Activated naive CD4-positive, alpha-beta T cell (primary cell): Measurements from ENCODE around the gene LRRC45.
A peak's percentile ranks its signal among the peaks of the same experiment; 100 is the strongest.

Source experiments
- DNase-seq, 4 experiments: peaks; one replicate each; lab custom pipeline; 2025; lab: John Stamatoyannopoulos, UW

Gene LRRC45

DNA sequence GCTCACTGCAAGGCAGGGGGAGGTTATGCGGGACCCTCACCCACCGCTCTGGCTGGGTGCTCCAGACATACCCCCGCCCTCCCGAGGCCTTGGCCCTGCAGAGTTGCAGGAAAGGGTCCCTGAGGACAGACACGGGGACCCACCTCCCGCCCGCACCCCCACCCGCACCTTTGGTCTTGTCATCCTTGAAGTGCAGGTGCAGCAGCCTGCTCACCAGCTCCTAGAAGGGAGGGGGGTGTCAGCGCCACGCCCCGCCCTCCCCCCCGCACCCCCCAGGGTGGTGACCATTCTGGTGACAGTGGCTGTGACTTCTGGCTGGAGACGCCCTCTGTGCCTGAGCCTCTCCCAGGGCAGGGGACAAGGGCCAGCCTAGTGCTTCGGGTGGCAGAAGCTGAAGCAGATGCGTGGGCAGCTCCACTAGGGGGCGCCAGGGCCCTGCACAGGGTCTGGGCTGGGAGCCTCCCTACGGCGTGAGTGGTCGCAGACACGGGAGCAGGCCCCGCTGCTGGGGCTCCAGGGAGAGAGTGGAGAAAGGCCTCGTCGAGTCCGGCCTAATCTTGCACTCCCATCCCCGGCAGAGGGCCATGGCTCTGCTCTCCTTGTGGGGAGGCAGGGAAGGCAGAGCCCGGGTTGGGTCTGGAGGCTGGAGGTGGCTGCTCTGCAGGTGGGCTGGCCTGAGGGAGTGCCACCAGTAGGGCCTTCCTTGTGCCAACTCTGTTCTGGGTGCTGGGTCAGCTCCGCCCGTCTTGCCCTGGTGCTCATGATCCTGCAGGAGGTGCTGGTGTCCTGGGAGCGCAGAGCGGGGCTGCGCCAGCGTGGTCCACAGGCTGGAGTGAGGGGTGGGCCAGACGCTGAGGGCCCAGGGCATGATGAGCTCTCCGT lies 3.2 kb upstream of the LRRC45 start:
- DNase-seq, result peak; percentile 37 to 55 (median 44)

DNA sequence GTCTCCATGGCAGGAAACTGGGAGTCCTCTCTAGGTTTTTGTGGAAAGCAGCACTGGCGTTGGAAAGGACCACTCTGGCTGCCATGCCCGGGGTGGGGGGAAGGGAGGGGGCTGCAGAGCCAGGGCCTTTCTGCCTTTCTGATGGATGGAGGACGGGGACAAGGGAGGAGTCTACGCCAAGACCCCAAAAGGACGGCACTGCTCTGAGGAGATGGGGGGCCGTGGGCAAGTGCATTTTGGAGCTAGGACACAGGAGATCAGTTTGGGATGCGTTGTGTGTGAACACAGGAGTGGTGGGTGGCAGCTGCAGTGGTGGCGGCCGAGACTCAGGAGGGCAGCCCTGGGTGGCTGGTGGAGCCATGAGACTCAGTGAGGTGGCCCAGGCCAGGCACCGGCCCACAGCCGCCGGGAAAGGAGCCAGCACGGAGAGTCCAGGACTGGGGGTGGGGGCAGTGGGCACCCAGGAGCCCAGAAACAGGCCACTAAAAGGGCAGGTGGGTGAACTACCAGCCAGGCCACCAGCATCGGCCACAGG lies 2.5 kb upstream of the LRRC45 start:
- no peak for DNase-seq

DNA sequence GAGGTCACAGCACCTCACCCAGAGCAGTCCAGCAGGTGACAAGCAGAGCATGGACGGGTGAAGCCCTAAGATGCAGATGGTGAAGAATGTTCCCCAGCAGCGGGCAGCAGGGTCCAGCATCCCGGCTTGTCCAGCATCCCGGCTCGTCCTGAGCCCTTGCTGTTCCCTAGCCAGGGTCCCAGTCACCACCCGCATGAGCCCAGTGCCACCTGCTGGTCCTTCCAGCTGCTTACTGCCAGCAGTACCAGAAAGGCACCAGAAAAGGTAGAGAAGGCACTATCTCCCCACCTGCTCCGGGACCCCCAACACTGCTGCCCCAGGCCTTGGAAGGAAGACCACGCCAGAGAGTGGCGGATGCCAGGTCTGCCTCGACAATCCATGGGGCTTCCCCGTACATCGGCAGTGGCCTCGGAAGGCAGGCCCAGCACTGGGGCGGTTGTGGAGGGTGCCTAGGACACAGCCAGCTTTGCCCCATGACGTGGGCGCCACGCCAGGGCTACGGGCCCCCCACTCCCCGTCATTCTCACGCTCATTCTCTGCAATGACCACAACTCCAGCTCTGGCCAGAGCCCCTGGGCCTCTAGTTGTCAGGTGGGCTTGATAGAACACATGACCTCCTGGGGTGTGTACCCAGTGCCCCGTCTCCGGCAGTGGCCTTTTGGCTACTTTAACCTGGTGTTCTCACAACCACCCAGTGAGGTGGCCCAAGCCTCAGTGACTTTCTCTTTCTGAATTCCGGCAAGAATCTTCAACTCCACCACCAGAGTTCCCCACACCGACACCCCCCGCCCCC lies 1.8 kb upstream of the LRRC45 start:
- peak in 2 of 4 experiments; percentile 26 to 47 for DNase-seq

DNA sequence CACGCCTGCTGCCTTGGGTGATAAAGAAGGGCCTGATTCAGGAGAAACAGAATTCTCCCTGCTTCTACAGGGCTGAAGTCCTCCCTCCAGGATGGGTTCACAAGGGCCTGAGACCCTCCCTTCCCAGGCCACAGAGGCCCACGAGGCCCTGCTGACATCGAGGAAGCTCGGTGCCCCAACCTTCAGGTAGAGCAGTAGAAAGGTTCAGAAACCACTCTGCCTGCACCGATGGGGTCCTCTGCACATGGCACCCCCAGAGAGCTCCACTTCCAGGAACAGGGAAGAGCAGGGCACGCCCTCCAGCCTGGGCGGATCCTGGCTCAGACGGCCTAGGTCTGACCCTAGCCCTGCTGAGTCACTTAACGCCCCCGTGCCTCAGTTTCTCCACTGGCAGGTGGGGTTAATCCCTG lies 1.2 kb upstream of the LRRC45 start:
- DNase-seq, result no peak

DNA sequence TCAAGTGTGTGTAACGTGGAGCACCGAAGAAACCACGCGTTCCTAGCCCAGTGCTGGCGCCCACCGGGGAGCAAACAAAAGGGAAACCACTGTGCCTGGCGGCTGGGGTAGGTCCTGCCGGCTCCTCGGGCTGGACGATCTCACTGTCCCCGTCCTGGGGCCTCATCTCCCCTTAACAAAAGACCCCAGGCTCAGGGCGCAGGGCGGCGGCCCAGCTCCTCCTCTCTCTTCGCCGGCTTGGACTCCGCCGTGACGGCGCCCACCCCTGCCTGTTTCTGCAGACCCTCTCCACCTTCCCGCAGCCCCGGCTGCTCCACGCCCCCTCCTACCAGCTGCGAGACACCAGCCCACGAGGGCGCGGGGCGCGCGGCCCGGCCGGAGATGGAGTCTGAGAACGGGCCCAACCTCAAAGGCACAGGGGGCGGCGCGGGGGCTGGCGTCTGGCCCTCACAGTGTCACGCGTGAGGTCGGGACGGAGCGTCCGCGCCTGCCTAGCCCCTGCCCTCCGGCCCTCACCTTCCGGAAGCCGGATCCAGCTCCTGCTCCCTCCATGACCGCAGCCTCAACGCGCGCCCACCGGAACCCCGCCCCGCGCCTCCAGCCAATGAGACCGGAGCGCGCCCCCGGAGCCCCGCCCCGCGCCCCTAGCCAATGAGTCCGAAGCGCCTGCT lies 660 bp upstream of the LRRC45 start, which contains the start of gene CENPX:
Gene CENPX (minus strand): TSS at position 569 of the 671 bp plus-strand sequence. CDS start 17 bp downstream, at position 552.
- DNase-seq, result no peak

DNA sequence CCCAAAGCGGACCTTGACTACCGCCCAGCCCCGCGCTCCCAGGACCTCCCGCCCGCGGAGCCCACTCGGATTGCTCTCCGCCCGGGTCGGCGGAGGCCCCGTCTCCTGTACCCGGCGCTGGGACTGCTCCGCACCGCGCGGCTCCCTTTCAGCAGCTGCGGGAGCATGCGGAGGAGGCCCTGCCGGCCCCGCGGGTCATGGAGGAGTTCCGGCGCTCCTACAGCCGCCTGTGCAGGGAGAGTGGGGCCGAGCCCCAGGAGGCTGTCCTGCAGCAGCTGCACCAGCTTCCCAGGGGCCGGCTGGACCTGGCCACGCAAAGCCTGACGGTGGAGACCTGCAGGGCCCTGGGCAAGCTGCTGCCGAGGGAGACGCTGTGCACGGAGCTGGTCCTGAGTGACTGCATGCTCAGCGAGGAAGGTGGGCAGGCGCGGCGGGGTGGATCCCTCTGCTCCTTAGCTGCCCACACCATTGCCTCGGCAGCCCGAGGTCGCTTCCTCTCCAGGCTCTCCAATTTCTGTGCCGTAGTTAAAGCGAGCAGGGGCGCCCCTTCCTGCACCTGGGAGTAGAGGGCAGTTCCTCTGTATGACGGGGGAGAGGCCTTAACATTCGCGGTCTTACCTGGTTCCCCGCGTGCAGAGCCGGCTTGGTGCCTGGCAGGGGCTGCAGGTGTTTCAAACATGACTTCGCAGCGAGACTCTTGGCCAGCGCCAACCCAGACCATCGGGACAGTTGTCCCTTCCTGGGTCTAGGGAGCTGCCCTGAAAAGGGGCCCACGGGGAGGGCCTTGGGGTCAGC lies 539 bp downstream of the LRRC45 start:
- no peak for DNase-seq

DNA sequence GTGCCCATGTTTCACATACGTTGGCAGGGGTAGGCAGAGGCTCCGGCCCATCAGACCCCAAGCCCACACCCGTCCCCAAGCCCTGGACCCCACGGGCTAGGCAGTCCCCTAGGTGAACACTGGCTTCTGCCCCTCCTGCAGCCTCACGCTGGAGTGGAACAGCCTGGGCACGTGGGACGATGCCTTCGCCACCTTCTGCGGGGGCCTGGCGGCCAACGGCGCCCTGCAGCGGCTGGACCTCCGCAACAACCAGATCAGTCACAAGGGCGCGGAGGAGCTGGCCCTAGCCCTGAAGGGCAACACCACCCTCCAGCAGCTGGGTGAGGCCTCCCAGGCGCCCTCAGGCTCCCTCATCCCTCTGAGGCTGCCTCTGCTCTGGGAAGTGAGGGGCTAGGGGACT lies 1.8 kb downstream of the LRRC45 start:
- DNase-seq, result no peak

DNA sequence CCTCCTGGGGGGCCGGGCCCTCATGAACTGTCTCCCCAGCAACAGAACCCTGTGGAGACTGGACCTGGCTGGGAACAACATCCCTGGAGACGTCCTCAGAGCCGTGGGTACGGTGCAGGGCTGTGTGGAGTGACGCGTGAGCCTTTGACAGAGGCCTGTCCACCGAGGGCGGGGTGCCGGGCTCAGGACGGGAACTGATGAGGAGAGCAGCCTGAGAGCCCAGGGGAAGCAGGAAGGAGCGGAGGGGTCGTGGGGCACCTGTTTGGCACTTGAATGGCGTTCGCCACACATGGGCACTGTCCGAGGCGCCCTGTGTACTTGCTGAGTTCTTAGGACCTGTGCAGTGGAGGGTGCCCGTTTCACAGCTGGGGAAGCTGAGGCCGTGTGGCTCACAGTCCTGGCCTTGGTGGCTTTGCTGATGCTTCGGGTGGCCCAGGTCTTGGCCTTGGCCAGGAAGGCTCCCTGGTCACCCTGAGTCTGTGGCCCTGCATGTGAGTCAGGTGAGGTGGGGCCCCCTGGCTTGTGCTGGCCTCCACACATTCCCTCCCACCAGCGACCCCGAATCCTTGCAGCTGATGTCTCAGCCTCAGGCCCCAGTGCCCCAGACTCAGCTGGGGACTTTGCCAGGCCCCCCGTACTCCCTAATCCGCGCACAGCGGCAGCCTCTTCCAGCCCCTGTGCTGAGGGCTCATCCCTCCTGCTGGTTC lies 2.4 kb downstream of the LRRC45 start:
- DNase-seq, result no peak

DNA sequence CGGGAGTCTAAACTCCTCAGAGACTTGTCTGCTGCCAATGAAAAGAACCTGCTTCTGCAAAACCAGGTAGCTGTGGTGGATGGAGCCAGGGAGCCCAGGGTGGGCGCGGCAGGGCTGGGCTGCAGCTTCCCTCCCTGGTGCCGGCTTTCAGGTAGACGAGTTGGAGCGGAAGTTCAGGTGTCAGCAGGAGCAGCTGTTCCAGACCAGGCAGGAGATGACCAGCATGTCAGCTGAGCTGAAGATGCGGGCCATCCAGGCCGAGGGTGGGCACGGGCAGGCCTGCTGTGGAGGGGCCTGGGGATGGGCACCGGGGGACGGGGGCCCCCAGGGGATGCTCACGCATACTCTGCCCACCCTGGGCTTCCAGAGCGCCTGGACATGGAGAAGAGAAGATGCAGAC lies 5.1 kb downstream of the LRRC45 start:
- DNase-seq, result no peak

DNA sequence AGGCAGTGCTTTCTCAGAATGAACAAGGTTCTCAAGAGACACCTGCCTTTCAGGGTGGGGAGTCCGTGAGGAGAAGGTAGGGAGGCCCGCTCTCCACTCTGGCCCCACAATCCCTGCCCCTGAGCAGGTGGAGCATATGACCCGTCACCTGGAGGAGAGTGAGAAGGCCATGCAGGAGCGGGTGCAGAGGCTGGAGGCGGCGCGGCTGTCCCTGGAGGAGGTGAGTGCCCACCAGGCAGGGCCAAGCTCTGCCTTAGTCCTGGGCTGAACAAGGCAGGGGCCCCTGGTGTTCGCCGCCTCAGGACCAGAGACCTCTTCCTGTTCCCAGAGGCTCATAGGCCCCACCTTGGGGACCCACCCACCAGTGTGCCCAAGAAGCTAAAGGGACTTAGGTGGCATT lies 5.9 kb downstream of the LRRC45 start:
- no peak for DNase-seq

DNA sequence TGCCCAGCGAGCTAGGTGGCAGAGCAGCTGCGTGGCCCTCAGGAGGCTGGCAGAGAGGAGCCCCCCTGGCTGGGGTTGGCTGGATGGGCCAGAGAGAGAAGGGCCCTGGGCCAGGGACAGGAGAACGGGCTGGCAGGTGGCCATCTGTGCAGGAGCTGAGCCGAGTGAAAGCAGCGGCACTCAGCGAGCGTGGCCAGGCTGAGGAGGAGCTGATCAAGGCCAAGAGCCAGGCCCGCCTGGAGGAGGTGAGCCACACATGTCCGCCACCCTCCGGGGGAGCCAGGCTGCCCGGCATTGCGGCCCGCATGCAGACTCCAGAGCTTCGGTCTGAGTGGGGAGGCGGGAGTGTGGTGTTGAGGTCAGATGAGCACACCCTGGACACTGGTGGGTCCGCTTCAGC lies 6.3 kb downstream of the LRRC45 start:
- DNase-seq, result no peak

DNA sequence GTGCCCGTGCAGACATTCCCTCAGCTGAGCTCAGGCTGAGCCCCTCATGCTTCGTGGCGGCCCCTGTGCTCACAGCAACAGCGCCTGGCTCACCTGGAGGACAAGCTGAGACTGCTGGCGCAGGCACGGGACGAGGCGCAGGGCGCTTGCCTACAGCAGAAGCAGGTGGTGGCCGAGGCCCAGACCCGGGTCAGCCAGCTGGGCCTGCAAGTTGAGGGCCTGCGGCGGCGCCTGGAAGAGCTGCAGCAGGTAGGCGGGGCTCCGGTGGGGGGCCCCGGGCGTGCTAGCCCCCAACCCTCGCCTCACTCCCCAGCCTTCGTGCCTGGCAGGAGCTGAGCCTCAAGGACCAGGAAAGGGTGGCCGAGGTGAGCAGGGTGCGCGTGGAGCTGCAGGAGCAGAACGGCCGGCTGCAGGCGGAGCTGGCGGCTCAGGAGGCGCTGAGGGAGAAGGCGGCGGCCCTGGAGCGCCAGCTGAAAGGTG lies 6.9 kb downstream of the LRRC45 start:
- no peak for DNase-seq

DNA sequence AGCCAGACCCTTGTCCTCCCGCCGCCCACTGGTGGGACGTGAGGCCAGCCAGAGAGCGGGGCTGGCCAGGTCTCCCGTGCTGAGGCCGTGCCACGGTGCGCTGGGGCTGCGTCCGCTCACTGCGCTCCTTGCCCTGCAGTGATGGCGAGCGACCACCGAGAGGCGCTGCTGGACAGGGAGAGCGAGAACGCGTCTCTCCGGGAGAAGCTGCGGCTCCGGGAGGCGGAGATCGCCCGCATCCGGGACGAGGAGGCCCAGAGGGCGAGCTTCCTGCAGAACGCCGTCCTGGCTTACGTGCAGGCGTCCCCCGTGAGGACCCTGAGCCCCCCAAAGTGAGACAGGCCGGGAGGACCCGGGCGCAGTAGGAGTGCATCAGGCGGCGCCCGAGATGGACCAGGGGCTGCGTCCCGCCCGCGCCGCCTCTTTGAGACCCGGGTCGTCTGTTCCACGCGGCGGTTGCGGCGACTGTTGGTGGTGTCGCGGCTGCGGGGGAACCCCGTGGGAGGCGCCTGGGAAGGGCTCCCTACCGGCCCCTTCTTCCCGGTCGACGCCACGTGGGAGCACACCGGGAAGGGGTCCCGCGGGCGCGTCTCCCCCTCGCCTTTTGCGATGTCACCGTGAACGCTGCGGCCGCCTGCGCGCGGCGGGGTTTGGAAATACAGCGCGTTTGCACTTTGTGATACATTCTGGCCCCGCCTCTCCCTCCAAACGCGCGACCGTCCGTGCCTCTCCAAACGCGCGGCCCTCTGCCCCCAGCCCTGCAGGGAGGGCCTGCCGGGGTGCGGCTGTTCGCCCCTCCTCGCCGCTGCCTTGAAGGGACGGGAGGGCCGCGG lies 7.6 kb downstream of the LRRC45 start:
- DNase-seq, result peak; percentile 46 to 77 (median 71)

DNA sequence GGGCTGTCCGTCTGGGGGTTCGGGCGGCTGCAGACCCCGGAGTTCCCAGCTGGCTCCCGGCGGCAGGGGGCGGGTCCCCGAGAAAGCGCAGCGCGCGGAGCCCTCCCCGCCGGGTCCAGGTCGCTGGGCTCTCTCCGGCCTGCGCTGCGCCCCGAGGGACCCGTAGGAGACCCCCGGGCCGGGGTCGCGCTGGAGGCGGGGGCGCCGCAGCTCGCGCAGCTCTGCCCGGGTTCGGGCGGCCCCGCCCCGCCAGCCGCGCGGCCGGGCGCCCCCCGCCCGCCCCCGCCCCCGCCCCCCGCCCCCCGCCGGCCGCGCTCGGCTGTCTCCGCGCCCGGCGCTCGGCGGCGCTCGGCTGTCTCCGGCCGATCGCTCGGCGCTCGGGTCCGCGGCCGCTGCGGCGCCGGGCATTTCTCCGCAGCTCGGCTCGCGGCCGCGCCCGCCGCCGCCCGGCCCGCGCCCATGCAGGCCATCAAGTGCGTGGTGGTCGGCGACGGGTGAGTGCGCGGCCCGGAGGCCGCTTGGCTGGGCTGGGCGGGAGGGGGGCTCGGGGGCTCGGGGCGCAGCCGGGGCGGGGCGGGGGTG lies 8.3 kb downstream of the LRRC45 start, which contains the start of gene RAC3:
Gene RAC3 (plus strand): TSS at position 376 of the 582 bp plus-strand sequence. CDS start 84 bp downstream, at position 460.
- DNase-seq, result no peak

DNA sequence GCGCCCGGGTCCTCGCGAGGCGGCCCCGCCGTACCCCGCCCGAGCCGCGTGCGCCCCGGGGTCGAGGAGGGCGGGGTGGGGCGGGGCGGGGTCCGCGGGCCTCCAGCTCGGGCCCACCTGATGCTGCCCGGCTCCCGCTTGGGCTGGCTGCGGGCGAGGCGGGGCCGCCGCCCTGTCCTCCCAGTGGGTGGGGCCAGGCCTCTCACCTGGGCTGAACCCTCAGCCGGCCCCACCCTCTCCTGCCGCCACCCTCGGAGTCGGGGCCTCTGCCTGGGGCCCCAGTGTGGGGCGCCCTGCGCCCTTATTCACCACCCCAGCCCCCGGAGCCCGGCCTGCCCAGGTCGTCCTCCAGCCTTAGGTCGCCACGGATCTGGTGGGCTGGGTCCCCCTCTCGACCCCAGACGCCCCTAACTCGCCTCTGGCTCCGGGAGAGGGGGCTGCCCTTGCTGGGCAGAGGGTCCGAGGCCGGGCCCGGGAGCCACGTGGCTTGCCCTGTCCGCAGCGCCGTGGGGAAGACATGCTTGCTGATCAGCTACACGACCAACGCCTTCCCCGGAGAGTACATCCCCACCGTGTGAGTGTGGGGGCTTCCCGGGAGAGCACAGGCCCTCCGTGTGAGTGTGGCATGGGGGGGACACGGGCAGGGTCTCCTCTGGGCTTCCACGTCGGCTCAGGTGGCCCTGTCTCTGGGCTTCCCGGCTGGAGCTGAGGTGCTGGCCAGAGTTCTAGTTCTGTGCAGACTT lies 9.0 kb downstream of the LRRC45 start:
- DNase-seq, result peak in 1 of 4 experiments; percentile 19

DNA sequence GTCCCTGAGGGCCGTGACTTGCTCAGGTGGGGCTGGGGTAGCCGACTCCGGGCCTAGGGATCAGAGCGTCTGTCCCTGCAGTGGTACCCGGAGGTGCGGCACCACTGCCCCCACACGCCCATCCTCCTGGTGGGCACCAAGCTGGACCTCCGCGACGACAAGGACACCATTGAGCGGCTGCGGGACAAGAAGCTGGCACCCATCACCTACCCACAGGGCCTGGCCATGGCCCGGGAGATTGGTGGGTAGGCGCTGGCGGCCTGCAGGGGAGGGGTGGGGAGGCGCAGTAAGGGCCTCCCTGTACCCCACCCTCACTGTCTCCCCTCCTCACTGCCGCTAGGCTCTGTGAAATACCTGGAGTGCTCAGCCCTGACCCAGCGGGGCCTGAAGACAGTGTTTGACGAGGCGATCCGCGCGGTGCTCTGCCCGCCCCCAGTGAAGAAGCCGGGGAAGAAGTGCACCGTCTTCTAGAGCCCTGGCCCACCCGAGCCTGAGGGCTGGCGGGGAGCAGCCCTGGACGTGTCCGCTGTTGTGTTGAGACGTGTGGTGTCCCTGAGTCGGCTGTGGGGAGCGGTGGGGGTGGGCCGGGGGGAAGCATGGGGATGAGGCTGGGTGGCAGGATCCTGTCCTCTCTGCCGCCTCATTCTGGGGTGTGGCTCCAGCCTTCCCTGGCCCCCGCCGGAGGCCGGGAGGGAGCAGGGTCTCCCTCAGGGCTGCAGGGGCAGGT lies 10.4 kb downstream of the LRRC45 start:
- DNase-seq, result no peak

DNA sequence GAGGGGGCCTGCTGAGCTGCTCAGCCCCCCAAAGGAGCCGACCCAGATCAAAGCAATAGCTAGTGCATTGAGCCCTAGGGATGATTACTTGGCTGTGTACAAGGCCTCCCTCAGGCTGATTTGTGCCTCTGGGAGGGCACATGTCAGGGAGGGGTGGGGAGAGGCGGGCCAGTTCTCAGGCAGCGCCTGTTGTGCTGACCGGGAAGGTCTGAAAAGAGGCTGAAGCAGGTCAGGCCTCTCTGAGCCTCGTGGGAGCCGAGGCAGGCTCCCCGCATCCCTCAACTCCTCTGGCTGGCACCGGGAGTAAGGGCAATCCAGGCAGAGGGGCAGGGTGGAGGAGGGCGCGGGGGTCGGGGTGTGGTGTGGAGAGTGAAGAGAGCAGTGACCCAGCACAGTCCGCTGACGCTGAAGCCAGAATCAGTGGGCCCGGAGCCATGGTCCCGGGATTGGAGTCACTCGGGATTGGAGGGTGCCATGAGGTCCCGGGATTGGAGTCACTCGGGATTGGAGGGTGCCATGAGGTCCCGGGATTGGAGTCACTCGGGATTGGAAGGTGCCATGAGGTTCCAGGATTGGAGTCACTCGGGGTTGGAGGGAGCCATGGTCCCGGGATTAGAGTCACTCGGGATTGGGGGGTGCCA lies 11.4 kb downstream of the LRRC45 start:
- DNase-seq, result no peak
